GM18505 (cell line): ENCODE results near the gene PLEKHG1.

Experiments
- ATAC-seq: cut with Tn5 transposase; IDR thresholded peaks from one replicate; pipeline ENCODE4 v1.9.1; 2021; ENCODE audit not compliant: unreplicated experiment
- POLR2A ChIP-seq: IDR thresholded peaks from 4 replicates; pipeline ENCODE4 v1.6.1; 2011; ENCODE audit warnings: borderline replicate concordance; ENCODE audit not compliant: insufficient read depth, insufficient read length; ENCODE audit errors: extremely low read depth

Gene PLEKHG1

GRCh38 chr6:150631984-150632642, 32.4 kb downstream of the PLEKHG1 start:
- no peak for ATAC-seq
- TF ChIP-seq POLR2A: no peak

GRCh38 chr6:150632785-150633485, 33.2 kb downstream of the PLEKHG1 start:
- peak; percentile 37 for ATAC-seq
- no peak for TF ChIP-seq POLR2A

- no peak for TF ChIP-seq POLR2A
- peak; percentile 11 for ATAC-seq
Observed at GRCh38 chr6:150633486-150633834, 33.8 kb downstream of the PLEKHG1 start.

GRCh38 chr6:150634176-150634963, 34.7 kb downstream of the PLEKHG1 start:
- no peak for TF ChIP-seq POLR2A
- ATAC-seq: no peak

GRCh38 chr6:150634964-150635292, 35.2 kb downstream of the PLEKHG1 start:
- no peak for ATAC-seq
- TF ChIP-seq POLR2A: no peak

- no peak for ATAC-seq
- TF ChIP-seq POLR2A: no peak
Observed at GRCh38 chr6:150635906-150636514, 36.3 kb downstream of the PLEKHG1 start.

- ATAC-seq: no peak
- TF ChIP-seq POLR2A: no peak
Observed at GRCh38 chr6:150636808-150637207, 37.1 kb downstream of the PLEKHG1 start.

GRCh38 chr6:150637266-150637665, 37.6 kb downstream of the PLEKHG1 start:
- no peak for ATAC-seq

GRCh38 chr6:150638267-150638666, 38.6 kb downstream of the PLEKHG1 start:
- no peak for TF ChIP-seq POLR2A
- no peak for ATAC-seq

More at GRCh38 chr6:150637266-150637665, 37.6 kb downstream of the PLEKHG1 start:
- TF ChIP-seq POLR2A: no peak

- TF ChIP-seq POLR2A: no peak
- no peak for ATAC-seq
Observed at GRCh38 chr6:150638765-150639164, 39.1 kb downstream of the PLEKHG1 start.

- ATAC-seq: no peak
- no peak for TF ChIP-seq POLR2A
Observed at GRCh38 chr6:150639823-150640331, 40.2 kb downstream of the PLEKHG1 start.

GRCh38 chr6:150640556-150641209, 41.0 kb downstream of the PLEKHG1 start:
- ATAC-seq: peak; percentile 41
- no peak for TF ChIP-seq POLR2A
